IMR-90 (cell line): ENCODE data around the gene ADCY2. TPM values are rescaled to one million over a fixed set of nuclear protein-coding genes. Genes with fewer than 3 reads are reported as not detected.

Source experiments
- ATAC-seq: fragments of 200-7000 bp; cut with Tn5 transposase; 2 replicates; pipeline ENCODE4 v1.9.1; 2020; ENCODE audit warnings: low read depth, mild to moderate bottlenecking, moderate library complexity
- BruUV-seq: library from RNA; stranded (reverse); fragments of 400-500 nt; replicated peaks from 2 replicates; lab custom pipeline; 2021; lab: Mats Ljungman, UMichigan
- CTCF ChIA-PET: fragments of 300-600 bp; formaldehyde crosslinking; extraction: SDS; loops from one replicate; lab custom pipeline; 2021; ENCODE audit warnings: antibody characterized with exemption; lab: Yijun Ruan, JAX
- POLR2A ChIA-PET: fragments of 300-600 bp; sonication (Branson Sonifier 250); formaldehyde crosslinking; loops from one replicate; lab custom pipeline; 2022; ENCODE audit warnings: antibody characterized with exemption; ENCODE audit not compliant: unreplicated experiment; lab: Charles Lee
- DNase-seq: peaks from one replicate; pipeline ENCODE4 v3.0.0; 2013
- H2AFZ ChIP-seq: replicated peaks from 2 replicates; pipeline ENCODE3; 2013; ENCODE audit warnings: low read length, mild to moderate bottlenecking; ENCODE audit not compliant: poor library complexity
- H2AK5ac ChIP-seq: 2 replicates; pipeline ENCODE4 v1.6.1; 2013; ENCODE audit warnings: low read depth, low read length, inconsistent platforms
- H2AK9ac ChIP-seq: replicated peaks from 2 replicates; pipeline ENCODE3; 2013; ENCODE audit warnings: mild to moderate bottlenecking, low read depth, low read length, moderate library complexity; ENCODE audit not compliant: poor library complexity
- H2BK120ac ChIP-seq: 2 replicates; pipeline ENCODE4 v1.6.1; 2013; ENCODE audit warnings: low read depth, low read length, inconsistent platforms
- H2BK15ac ChIP-seq: 3 replicates; pipeline ENCODE4 v1.6.1; 2013; ENCODE audit warnings: low read depth, low read length, inconsistent platforms
- H2BK20ac ChIP-seq: 2 replicates; pipeline ENCODE4 v1.6.1; 2013; ENCODE audit warnings: low read depth, mild to moderate bottlenecking, inconsistent platforms, low read length, moderate library complexity
- H2BK5ac ChIP-seq: 2 replicates; pipeline ENCODE4 v1.6.1; 2013; ENCODE audit warnings: mild to moderate bottlenecking, low read depth, low read length, inconsistent platforms; ENCODE audit not compliant: poor library complexity, severe bottlenecking
- H3K14ac ChIP-seq: replicated peaks from 2 replicates; pipeline ENCODE4 v1.6.1; 2013; ENCODE audit warnings: low read depth, low read length, inconsistent platforms
- H3K18ac ChIP-seq: 2 replicates; pipeline ENCODE4 v1.6.1; 2013; ENCODE audit warnings: low read depth, low read length, control low read depth
- H3K23ac ChIP-seq: 2 replicates; pipeline ENCODE4 v1.6.1; 2013; ENCODE audit warnings: low read depth, low read length, inconsistent platforms
- H3K27ac ChIP-seq: 2 replicates; pipeline ENCODE4 v1.5.1; 2013; ENCODE audit warnings: mild to moderate bottlenecking, control low read depth, low read length; ENCODE audit not compliant: insufficient read depth
- H3K27me3 ChIP-seq: 2 replicates; pipeline ENCODE4 v1.6.1; 2013; ENCODE audit warnings: low read length; ENCODE audit not compliant: control insufficient read depth, insufficient read depth
- H3K36me3 ChIP-seq: 2 replicates; pipeline ENCODE4 v1.6.1; 2013; ENCODE audit warnings: low read length, mixed read lengths; ENCODE audit not compliant: control insufficient read depth, insufficient read depth
- H3K4ac ChIP-seq: 2 replicates; pipeline ENCODE4 v1.6.1; 2013; ENCODE audit warnings: low read depth, low read length, inconsistent platforms
- H3K4me1 ChIP-seq: 2 replicates; pipeline ENCODE4 v1.6.1; 2013; ENCODE audit warnings: low read length, mixed read lengths; ENCODE audit not compliant: control insufficient read depth, insufficient read depth
- H3K4me2 ChIP-seq: 2 replicates; pipeline ENCODE4 v1.6.1; 2013; ENCODE audit warnings: low read depth, mild to moderate bottlenecking, control low read depth, low read length, moderate library complexity
- H3K4me3 ChIP-seq: 2 replicates; pipeline ENCODE4 v1.5.1; 2013; ENCODE audit warnings: low read depth, mild to moderate bottlenecking, control low read depth, low read length, moderate library complexity; ENCODE audit not compliant: insufficient read depth
- H3K56ac ChIP-seq: 2 replicates; pipeline ENCODE4 v1.6.1; 2013; ENCODE audit warnings: low read length, inconsistent platforms; ENCODE audit not compliant: insufficient read depth; ENCODE audit errors: extremely low read depth
- H3K79me1 ChIP-seq, 2 experiments: 2 replicates each; pipeline ENCODE4 v1.6.1; 2013; ENCODE audit warnings: low read length in 2 of 2, inconsistent platforms in 1 of 2, low read depth in 1 of 2
- H3K9ac ChIP-seq: 2 replicates; pipeline ENCODE4 v1.6.1; 2013; ENCODE audit warnings: low read depth, low read length, control low read depth
- H3K9me1 ChIP-seq: 2 replicates; pipeline ENCODE4 v1.6.1; 2013; ENCODE audit warnings: low read length, inconsistent platforms; ENCODE audit not compliant: insufficient read depth
- H3K9me3 ChIP-seq: 2 replicates; pipeline ENCODE4 v1.6.1; 2013; ENCODE audit warnings: low read length; ENCODE audit not compliant: control insufficient read depth, insufficient read depth
- H4K20me1 ChIP-seq: 2 replicates; pipeline ENCODE4 v1.6.1; 2013; ENCODE audit warnings: low read length, inconsistent platforms; ENCODE audit not compliant: insufficient read depth
- H4K5ac ChIP-seq: 2 replicates; pipeline ENCODE4 v1.6.1; 2013; ENCODE audit warnings: mild to moderate bottlenecking, low read depth, low read length, control low read depth
- H4K8ac ChIP-seq, 2 experiments: 2 replicates each; pipeline ENCODE4 v1.6.1; 2013; ENCODE audit warnings: low read depth in 2 of 2, low read length in 2 of 2, control low read depth in 1 of 2, inconsistent platforms in 1 of 2
- H4K91ac ChIP-seq: 2 replicates; pipeline ENCODE4 v1.6.1; 2013; ENCODE audit warnings: low read depth, low read length, inconsistent platforms; ENCODE audit not compliant: insufficient read depth
- USF2 ChIP-seq: fragments of 150-350 bp; IDR thresholded peaks from 2 replicates; pipeline ENCODE4 v1.6.1; 2017; ENCODE audit warnings: mild to moderate bottlenecking, antibody characterized with exemption, low read length, low read depth
- WGBS, 2 experiments: methylation state at CpG; one replicate each; pipeline versions ENCODE4 v1.1.5 to v1.1.7; 2013; ENCODE audit warnings: missing lambda C conversion rate in 2 of 2; ENCODE audit not compliant: insufficient read length in 1 of 2; ENCODE audit errors: extremely low coverage in 2 of 2; 5-methylcytosine and 5-hydroxymethylcytosine counted together
- dilution Hi-C: fragments of 300-500 bp; cut with HindIII; formaldehyde crosslinking; loops from one replicate; pipeline ENCODE4 v1.14.3; 2018; ENCODE audit warnings: low sequenced_read_pairs; ENCODE audit not compliant: unreplicated experiment
- in situ Hi-C: fragments of 300-500 bp; cut with MboI; formaldehyde crosslinking; loops from 3 replicates; pipeline ENCODE4 v1.14.3; 2019; ENCODE audit warnings: low sequenced_read_pairs, inconsistent platforms, mixed read lengths
- intact Hi-C: fragments of 100-400 bp; cut with micrococcal nuclease; formaldehyde crosslinking; loops from 2 replicates; pipeline ENCODE4 v1.10.0; 2022
- polyA plus RNA-seq, 3 experiments: library from polyadenylated mRNA; depleted of rRNA; stranded (reverse); fragments of >200 nt; gene quantifications; 2 replicates each; pipeline ENCODE4 v1.2.3, GENCODE V29; 2012; ENCODE audit warnings: low replicate concordance in 1 of 3
- total RNA-seq: library from RNA; depleted of rRNA; stranded (reverse); fragments of >200 nt; gene quantifications from 2 replicates; pipeline ENCODE4 v1.2.3, GENCODE V29; 2012

ADCY2 gene
- total and polyA plus RNA-seq, 2 of the 4 experiments (the other 2 are of a cell fraction), result not detected

GRCh38 chr5:7772141-7772540, 376.2 kb downstream of the ADCY2 start:
- no peak overlapping the region for H2BK120ac ChIP-seq
- TF ChIP-seq USF2, result no peak
- H2BK15ac ChIP-seq, result no peak overlapping the region
- no peak overlapping the region for H2BK5ac ChIP-seq
- intact Hi-C loops (no loop called here), dilution Hi-C loops (no loop called here), in situ Hi-C loops (no loop called here)
- H2AK9ac ChIP-seq, result no peak overlapping the region
- no peaks in the 10 kb centered on the region for H3K4me1 ChIP-seq
- no peaks in the 10 kb centered on the region for H4K20me1 ChIP-seq
- H4K8ac ChIP-seq, result no peak overlapping the region
- H3K27ac ChIP-seq, result no peak overlapping the region
- no peaks in the 10 kb centered on the region for H3K36me3 ChIP-seq
- H3K9ac ChIP-seq, result no peak overlapping the region
- H4K5ac ChIP-seq, result no peak overlapping the region
- H3K23ac ChIP-seq, result no peak overlapping the region
- H2BK20ac ChIP-seq, result no peak overlapping the region
- H3K4me2 ChIP-seq, result no peak overlapping the region
- no peaks in the 10 kb centered on the region for H3K79me1 ChIP-seq
- no peaks in the 10 kb centered on the region for H3K27me3 ChIP-seq
- POLR2A ChIA-PET, result no interaction called here
- H2AK5ac ChIP-seq, result no peak overlapping the region
- no peaks in the 10 kb centered on the region for H3K9me1 ChIP-seq
- H3K18ac ChIP-seq, result no peak overlapping the region
- DNase-seq (no peak), ATAC-seq (no peak)
- H3K4ac ChIP-seq, result no peak overlapping the region
- H2AFZ ChIP-seq, result no peak overlapping the region
- 0 out of 2 replicates have a peak, but pooled peaks cover 3% of the 10 kb centered on the region for H3K9me3 ChIP-seq
- H3K56ac ChIP-seq, result no peak overlapping the region
- H3K14ac ChIP-seq, result no peak overlapping the region
- no TSS peak for BruUV-seq
- H4K91ac ChIP-seq, result no peak overlapping the region
- H3K4me3 ChIP-seq, result no peak overlapping the region
- CTCF ChIA-PET, result no interaction called here
- WGBS, 2 experiments, result no CpG with 5 or more reads among the region's 6 CpGs
